ENCODE data around the gene SMIM44.
A peak's percentile ranks its signal among the peaks of the same experiment; 100 is the strongest.
"Not testable (repeated sequence)": the region's sequence is repeated elsewhere in the genome, so short reads cannot be mapped to it uniquely, and the experiment has no call there.

SMIM44 gene

GRCh38 chr19:3456925-3457527, 26.2 kb downstream of the SMIM44 start:
- no peak for DNase-seq

DNA sequence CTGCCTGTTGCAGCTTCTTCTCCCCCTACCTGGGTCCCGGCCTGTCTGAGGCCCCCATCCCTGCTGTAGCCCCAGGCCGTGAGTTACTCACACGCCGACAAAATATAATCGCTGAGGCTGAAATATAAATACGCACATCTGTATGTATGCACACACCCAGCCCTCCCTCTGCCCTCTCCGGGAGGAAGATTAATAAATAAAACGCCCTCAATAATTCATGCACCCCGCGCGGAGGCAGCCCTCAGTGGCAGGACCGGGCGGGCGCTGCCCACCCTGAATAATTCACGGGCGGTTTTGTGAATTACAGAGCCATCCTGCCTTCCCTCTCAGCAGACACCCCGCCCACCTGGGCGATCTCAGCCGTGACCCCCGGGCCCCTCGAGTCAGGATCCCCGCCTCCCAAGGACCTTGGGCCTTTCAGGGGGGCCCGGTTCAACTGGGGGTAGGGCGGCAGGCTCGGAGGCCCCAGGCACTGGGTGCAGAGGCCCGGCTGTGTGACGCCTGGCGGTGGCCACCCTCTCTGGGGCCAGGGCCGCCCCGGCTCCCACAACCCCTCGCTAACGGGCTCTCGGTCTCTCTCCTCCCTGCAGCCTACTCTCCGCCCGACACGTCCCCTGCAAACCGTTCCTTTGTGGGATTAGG, 27.2 kb downstream of the SMIM44 start:
- DNase-seq = no peak

DNA sequence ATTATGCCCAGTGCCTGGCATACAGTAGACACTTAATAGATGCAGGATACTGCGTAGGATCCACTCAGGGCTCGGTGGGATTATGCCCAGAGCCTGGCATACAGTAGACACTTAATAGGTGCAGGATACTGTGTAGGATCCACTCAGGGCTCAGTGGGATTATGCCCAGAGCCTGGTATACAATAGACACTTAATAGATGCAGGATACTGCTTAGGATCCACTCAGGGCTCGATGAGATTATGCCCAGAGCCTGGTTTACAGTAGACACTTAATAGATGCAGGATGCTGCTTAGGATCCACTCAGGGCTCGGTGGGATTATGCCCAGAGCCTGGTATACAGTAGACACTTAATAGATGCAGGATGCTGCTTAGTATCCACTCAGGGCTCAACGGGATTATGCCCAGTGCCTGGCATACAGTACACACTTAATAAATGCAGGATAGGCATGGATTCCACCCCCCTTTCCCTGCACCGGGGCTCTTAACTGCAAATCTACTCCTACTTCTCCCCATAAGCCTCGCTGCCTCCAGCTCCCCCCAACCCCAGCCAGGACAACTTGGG, 27.8 kb downstream of the SMIM44 start:
- no peak for DNase-seq

GRCh38 chr19:3454656-3455392, 28.4 kb downstream of the SMIM44 start:
- no peak for DNase-seq

DNA sequence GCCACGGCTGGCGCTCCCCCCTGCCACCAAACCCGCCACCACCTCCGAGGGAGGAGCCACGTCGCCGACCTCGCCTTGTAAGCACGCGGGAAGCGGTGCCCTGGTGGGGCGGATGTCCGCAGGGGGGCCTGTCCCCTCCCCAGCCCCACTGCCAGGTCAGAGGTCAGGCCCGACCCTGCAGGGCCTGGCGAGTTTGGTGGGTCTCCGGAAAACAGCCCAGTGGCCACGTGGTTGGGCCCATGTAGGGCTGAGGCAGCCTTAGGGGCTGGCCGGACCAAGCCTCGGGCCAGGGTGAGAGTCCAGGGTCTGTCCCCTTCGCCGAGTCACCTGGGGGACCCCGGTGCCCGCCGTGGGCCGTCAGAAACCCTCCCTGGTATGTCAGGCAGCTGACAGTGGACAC, 29.4 kb downstream of the SMIM44 start:
- DNase-seq = no peak

GRCh38 chr19:3452942-3453214, 30.4 kb downstream of the SMIM44 start:
- DNase-seq = not testable (repeated sequence)

DNA sequence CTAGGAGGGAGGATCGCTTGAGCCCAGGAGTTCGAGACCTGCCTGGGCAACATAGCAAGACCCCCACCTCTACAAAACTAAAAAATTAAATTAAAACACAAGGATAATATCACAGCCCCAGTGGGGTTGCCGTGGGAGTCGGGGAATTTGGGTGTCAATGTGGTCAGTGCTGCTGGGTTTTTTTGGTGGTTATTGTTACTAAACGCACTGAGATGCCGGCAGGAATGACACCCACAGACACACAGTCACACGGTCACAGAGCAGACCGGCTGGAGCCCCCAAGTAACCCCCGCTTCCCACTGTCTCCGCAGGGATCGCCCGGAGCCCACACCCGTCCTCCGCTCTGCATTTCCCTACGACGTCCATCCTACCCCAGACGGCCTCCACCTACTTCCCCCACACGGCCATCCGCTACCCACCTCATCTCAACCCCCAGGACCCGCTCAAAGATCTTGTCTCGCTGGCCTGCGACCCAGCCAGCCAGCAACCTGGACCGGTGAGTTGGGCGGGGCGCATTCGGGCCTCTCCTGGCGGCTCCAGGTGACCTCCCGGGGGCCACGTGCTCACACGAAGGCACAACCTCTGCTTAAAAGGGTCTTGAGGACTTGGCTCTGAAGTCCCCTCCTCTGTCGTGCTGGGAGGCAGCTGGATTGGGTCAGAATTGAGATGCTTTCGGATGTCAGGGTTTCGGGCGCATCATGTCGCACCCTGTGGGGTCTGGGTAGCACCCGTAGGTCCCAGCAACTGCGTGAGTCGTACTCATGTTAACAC, 30.9 kb downstream of the SMIM44 start:
- DNase-seq = no peak

DNA sequence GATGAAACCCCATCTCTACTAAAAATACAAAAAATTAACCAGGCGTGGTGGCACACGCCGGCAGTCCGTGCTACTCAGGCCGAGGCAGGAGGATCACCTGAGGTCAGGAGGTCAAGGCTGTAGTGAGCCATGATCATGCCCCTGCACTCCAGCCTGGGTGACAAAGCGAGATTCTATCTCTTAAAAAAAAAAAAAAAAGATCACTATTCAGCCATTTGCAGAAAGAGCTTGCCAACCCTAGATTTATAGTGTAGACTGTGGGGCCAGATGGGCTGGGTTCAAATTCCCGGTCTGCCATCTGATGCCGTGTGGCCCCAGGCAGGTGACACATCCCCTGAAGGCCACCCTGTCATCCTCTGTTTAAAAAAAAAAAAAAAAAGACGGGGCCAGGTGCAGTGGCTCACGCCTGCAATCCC, 31.8 kb downstream of the SMIM44 start:
- DNase-seq = no peak

GRCh38 chr19:3450796-3451411, 32.3 kb downstream of the SMIM44 start:
- DNase-seq = peak; percentile 63

- DNase-seq = no peak
Measured at GRCh38 chr19:3448616-3449334, 34.5 kb downstream of the SMIM44 start.

DNA sequence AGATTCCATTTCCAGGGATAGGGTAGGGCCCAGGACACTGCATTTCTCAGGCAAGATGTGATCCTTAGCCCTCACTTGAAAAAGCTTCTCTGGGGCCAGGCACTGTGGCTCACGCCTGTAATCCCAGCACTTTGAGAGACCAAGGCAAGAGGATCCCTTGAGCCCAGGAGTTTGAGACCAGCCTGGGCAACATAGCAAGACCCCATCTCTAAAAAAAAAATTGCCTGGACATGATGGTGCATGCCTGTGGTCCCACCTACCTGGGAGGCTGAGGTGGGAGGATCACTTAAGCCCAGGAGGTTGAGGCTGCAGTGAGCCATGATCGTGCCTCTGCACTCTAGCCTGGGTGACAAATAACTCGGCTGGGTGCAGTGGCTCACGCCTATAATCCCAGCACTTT, 36.6 kb downstream of the SMIM44 start:
- not testable (repeated sequence) for DNase-seq

GRCh38 chr19:3444695-3445234, 38.5 kb downstream of the SMIM44 start:
- no peak for DNase-seq

DNA sequence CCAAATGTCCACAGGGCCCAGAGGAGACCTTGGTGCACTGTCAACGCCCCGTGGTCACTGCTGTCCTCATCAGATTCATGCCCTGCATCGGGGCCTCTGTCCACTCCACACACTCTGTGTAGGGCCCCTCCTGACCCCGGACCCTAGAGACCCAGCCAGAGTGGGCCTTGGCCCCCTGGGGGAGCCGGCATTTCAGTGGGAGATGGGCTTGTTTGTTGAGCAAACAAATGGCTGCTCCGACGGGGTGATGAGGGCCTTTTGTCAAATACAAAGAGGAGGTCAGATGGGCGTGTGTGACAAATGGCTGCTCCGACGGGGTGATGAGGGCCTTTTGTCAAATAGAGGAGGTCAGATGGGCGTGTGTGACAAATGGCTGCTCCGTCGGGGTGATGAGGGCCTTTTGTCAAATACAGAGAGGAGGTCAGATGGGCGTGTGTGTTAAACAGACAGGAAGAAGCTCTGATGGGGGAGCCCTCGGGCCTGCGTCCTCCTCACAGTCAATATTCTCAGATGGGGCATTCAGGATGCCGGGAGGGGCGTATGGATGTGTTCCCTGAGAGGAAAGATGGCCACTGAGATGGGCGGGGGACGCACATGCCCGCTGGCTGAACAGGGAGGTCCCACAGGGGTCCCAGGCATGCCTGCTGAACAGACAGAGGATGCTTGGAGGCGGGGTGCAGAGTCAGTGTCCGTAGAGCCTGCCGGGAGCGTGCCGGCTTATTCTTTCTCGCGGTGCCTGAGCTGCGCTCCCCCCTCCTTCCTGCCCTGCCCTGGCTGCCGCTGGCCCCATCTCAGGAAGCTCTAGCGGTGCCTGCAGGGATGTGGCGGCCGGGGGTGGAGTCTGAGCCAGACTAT, 39.2 kb downstream of the SMIM44 start:
- no peak for DNase-seq

DNA sequence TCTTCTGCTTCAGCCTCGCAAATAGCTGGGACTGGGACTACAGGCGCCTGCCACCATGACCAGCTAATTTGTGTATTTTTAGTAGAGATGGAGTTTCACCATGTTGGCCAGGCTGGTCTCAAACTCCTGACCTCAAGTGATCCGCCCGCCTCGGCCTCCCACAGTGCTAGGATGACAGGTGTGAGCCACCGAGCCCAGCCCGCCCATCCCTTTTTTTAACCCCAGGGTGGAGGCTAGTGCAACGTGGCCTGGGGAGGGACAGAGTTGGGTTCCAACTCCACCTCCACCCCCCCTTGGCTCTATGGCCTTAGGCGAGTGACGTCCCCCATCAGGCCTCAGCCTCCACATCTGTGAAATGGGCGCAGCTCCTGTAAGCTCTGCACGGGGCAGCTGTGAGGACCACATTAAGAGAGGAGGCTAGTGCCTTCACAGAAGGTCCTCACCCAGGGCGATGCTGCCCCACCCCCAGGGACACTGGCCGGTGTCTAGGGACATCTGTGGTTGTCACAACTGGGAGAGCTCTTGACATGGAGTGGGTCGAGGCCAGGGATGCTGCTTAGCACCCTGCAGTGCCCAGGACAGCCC, 40.7 kb downstream of the SMIM44 start:
- DNase-seq = no peak

GRCh38 chr19:3441986-3442329, 41.3 kb downstream of the SMIM44 start:
- DNase-seq = no peak

DNA sequence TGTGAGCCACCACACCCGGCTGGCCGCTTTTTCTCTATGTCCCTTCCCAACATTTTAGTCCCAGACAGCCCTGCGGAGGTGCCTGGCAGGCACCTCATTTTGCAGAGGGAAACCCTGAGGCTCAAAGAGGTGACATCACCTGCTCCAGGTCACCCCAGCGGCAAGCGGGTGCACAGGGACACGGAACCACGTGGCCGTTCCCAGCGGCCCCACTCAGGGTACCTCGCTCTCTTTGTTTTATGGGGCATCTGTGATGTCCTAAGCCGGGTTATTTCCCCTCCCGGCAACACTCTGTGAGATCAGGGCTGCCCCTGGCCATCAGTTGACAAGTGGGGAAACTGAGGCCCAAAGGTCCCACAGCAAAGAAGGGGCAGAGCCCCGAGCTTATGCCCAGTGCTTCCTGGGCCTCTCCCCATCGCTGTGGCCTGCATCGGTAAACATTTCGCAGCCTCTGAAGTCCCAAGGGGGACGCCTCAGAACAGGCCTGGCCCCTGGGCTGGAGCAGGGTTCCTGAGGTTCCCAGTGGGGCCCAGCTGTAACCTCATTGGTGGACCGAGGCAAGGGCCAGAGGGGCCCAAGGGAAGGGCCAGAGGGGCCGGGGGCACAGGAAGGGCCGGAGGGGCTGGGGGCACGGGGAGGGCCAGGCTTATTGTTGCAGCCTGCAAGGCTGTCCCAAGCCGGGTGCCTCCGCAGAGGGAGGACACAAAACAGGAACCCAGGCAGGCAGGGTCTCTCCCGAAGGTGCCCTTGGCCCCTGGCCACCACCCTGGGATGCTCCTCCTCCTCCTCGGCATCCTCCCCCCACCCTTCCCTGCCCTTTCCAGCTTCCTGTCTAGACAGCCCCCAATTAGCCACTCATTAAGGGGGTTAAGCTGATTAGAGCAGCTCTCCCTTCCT, 41.9 kb downstream of the SMIM44 start:
- DNase-seq = no peak

GRCh38 chr19:3440082-3440481, 43.2 kb downstream of the SMIM44 start:
- DNase-seq = no peak

DNA sequence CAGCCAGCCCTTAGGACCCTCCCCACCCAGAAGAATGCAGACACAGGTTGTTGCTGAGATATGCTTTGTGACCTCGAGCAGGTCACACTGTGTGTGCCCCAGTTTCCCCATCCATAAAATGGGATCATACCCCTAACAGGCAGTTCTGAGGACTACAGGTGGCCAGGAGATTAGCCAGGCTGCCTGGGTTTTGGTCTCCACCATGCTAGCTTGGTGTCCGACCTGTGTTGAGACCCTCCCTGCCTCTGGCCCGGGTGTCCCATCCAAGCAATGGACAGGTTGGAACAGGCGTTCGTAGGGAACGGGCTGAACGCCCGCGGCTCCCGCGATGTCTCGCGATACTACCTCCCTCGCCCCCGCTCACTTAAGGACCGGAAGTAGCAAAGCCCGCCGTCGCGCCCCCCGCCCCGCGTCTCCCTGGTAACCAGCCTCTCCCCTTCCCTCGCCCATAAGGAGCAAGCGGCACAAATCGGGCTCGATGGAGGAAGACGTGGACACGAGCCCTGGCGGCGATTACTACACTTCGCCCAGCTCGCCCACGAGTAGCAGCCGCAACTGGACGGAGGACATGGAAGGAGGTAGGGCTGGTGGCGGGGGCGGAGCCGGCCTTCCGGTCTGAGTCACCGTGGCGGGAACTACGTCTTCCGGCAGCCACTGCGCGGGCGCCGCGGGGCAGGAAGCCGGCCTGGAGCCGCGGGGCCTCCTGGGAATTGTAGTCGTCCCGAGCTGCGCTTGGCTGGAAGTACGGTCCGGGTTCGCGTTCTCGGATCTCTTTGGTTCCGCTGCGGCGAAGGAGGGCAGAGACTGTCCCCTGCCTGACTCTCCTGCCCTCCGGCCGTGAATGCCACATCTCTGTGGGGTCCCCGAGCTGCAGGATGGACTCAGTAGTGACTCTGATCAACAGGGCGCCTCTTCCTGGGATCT, 48.3 kb downstream of the SMIM44 start:
- DNase-seq = no peak
